ENCODE data around the gene DHDH. TPM values are rescaled to one million over a fixed set of nuclear protein-coding genes. Genes with fewer than 3 reads are reported as not detected.
A peak's percentile ranks its signal among the peaks of the same experiment; 100 is the strongest.

DHDH gene
- total RNA-seq, 1 donor from 2014 or later = 0.61 TPM

DNA sequence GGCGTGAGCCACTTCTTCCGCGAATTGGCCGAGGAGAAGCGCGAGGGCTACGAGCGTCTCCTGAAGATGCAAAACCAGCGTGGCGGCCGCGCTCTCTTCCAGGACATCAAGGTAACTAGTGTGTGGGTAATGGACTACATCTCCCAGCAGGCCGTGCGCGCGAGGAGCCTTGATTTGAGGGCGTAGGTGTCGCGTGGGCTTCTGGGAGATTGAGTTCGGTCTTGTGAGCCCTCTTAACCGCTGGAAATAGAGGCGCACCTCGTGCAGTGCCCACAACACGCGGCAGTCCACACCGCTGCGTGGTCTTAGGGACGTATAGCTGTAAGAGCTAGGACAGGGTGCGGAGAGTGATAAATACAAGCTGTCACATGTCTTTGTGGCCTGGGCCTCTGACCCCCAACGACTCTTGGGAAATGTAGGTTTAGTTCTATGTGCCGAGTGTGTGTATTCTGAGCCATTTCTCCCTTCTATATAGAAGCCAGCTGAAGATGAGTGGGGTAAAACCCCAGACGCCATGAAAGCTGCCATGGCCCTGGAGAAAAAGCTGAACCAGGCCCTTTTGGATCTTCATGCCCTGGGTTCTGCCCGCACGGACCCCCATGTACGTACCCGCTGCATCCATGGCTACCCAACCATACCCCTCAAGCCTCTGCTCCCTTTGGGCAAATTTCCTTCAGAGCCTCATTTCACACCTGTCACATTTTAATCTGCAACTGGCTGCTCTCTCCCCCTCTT lies 32.5 kb downstream of the DHDH start:
- DNase-seq (ENCODE audit: low spot score) = peak; percentile 93

DNA sequence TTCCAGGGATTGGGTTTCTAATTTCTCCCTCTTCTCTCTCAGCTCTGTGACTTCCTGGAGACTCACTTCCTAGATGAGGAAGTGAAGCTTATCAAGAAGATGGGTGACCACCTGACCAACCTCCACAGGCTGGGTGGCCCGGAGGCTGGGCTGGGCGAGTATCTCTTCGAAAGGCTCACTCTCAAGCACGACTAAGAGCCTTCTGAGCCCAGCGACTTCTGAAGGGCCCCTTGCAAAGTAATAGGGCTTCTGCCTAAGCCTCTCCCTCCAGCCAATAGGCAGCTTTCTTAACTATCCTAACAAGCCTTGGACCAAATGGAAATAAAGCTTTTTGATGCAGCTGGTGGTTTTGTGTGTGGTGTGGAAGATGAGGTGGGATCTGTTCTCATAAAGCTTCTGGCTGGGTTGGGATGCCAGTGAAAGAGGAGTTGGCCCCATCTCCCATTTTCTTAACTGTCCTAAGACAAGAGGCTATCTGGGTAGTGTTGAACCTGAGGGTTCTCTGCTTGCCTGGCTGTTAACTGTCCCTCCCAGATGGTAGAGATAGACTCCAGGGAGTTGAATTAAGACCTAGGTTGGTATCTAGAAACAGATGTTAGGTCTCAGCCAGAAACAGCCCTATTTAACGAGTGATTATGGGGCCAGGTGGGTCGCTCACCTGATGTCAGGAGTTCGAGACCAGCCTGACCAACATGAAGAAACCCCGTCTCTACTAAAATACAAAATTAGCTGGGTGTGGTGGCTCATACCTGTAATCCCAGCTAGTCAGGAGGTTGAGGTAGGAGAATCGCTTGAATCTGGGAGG lies 33.2 kb downstream of the DHDH start:
- no peak for DNase-seq (ENCODE audit: low spot score)

DNA sequence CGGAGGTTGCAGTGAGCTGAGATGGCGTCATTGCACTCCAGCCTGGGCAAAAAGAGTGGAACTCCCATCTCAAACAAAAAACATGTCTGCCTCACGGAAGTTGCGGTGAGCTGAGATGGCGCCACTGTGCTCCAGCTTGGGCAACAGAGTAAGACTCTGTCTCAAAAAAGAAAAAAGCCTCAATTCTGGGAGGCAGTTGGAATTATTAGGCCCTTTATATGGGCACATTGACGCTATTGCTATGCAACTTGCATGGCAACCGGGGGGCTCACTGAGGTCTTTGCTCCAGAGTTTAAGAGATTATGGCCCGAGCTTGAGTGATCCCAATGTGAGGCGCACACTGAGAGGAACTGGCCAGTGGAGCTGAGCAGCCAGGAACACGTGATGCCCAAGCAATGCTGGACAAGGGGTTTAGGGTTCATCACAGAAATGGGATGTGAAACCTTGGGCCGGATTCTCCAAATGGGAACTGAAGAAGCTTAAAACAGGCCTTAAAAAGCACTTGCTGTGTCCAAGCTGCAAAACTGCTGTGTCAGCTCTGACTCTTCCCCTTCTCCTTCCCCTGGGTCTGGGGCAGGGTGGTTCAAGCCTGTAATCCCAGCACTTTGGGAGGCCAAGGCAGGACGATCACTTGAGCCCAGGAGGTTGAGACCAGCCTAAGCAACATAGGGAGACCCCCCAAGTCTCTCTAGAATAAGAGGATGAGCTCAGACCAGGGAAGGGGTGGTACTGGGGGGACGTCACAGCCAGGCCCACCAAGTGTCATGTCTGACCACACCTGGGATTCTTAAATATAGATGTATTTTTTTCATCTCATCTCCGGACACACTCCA lies 34.1 kb downstream of the DHDH start:
- DNase-seq (ENCODE audit: low spot score) = no peak

DNA sequence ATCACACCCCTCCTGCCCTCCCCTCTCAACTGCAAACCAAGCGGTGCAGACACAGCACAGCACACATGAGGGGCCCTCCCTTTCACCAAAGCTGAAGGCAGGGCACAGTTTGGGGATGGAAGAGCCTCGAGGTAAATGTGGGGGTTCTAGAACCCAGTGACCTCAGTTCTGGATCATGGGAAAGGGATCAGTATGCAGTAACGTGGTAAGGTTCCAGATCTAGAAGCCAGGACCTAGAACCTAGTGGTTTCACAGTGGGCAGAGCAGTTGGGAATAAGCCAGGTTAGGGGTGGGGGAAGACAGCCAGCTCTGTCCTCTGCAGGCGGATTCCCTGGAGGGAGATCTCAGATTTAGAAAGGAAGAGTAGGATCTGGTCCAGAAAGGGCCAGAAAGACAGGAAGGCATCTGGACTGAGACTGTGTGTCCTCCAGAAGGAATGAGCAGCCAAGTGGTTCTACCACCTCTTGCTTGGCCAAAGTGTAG lies 34.7 kb downstream of the DHDH start:
- DNase-seq (ENCODE audit: low spot score) = no peak

DNA sequence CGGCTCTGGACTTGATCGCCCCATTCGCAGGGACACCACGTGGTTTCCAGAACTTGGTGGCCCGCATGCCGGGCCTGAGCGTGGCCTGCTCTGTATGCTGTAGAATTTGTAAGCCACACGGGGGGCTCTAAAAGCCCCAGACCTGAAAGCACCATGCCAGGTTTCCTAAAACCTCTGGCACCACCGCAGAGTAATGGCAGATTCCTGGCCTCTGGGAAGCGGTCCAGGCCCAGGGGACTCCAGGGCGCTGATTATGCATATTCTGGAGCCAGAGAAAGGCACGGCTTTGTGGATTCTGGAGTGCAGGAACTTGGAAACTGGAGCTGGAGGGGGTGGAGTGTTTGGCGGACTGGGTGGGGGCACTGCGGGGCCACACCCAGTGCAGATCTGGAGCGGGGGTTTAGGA lies 35.3 kb downstream of the DHDH start:
- DNase-seq (ENCODE audit: low spot score) = no peak

DNA sequence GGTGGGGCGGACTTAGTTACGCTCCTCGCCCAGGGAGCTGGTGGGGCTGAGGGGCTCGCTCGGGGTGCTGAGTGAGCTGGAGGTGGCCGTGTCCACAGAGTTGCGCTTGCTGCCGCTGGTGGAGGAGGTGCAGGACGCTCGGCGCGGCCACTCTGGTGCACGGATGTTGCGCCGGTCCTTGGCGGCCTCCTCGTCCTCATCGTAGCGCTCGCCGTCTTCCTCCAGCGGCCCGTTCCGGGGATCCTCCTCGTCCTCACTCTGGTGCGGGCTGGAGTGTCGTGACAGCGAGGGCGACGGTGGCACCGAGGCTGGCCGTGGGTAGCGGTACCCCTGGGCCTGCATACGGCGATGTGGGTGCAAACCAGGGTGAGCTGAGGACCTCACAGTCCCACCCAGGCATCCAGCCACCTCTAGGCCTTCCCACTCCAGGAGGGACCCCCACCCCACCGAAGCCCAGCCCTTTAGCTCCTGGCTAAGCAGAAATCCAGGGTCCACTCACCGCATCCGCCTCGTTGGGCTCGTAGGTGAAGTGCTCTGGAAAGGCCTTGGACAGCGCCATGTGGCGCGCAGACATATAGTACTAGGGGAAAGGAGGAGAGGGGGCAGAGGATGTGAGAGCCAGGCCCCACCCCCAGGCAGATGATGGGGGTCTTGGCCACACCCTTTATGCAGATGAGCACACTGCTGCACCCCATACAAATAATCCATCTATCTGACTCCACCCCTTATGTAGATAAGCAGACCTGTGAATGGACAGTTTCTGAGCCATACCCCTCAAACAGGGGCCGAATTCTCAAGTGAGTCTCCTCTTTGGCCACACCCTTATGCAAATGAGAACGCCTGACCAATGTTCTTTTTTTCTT lies 36.0 kb downstream of the DHDH start:
- no peak for DNase-seq (ENCODE audit: low spot score)

DNA sequence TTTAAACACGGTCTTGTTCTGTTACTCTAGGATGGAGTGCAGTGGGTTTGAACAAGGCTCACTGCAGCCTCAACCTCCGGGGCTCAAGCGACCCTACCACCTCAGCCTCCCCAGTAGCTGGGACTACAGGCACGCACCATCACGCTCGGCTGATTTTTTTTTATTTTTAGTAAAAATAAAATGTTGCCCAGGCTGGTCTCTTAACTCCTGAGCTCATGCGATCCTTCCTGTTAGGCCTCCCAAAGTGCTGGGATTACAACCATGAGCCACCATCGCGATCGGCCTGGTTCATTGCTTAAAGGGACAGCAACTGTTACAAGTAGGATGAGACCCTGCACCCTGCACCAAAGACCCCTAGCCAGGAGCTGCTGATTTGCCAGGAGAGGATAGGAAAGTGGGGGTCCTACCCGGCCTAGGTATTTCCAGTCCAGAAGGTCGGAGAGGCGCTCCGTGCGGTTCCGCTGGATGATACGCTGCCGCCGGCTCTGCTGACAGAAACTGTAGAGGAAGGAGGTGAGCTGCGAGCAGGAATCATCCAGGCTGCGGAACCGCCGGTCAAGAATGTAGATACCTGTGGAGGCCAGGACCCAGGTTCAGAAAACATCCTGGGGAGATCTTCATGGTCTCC lies 36.8 kb downstream of the DHDH start:
- no peak for DNase-seq (ENCODE audit: low spot score)

DNA sequence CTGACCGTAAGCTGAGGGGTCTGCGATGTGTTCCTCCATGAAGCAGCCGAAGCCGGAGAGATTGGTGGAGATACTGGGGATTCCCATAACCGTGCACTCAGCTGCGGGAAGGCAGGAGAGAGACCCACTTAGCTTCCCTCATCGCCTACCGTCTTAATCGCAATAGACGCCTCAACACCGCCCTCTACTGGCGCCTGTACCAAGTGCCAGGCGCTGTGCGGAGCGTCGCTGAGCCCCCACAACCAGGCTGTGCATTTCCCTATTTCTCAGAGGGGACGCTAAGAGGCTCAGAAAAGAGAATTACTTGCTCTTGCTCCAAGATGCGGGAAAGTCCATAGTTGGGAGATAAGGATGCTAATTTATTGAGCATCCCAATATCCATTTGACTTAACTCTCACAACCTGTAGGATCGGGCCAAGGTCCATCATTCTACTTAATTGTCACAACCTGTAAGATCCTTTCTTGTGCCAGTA lies 37.5 kb downstream of the DHDH start:
- DNase-seq (ENCODE audit: low spot score) = no peak

DNA sequence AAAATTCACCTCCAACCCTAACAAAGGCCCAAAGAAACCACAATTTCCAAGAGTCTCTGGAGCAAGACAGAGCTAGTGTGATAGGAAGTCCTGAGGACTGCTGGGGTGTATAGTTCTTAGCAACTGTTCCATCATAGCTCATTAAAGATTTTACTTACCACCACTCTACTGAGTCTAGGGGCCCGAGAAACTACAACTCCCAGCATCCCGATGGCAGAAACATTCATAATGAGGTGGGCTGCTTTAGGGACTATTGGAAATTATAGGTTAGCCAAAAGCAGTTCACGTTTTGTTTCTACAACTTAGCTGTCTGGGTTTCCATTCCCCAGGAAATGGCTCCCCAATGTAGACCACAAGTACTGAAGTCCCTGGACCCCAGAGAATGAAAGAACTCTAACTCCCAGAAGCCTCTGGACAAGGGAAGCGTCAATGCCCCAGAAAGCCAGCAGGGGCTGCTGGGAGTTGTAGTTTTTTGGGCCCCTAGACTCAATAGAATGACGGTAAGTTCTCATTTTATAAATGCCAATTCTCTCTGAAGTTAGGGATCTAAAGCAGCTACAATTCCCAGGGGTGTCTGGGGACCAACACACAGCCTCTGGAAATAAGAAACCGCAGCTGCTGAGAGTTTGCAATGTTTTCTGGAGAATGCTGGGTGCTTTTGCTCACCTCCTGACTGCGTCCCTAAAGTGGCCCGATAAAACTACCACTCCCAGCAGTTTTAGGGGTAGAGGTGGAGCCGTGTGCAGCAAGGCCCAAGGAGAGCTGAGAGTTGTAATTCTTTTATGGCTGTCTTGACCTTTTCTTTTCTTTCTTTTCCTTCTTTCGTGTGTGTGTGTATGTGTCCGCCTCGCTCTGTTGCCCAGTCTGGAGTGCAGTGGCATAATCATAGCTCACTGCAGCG lies 42.7 kb downstream of the DHDH start:
- no peak for DNase-seq (ENCODE audit: low spot score)

DNA sequence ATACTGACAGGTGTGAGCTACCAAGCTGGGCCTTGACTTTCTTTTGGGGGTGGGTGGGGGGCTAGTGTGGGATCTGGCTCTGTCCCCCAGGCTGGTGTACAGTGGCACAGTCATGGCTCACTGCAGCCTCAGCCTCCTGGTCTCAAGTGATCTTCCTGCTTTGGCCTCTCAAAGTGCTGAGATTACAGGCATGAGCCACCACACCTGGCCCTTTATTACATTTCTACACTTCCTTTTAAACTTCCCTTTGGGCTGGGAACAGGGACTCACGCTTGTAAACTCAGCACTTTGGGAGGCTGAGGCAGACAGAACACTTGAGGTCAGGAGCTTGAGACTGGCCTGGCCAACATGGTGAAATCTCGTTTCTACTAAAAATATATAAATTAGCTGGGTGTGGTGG lies 43.6 kb downstream of the DHDH start:
- DNase-seq (ENCODE audit: low spot score) = no peak

DNA sequence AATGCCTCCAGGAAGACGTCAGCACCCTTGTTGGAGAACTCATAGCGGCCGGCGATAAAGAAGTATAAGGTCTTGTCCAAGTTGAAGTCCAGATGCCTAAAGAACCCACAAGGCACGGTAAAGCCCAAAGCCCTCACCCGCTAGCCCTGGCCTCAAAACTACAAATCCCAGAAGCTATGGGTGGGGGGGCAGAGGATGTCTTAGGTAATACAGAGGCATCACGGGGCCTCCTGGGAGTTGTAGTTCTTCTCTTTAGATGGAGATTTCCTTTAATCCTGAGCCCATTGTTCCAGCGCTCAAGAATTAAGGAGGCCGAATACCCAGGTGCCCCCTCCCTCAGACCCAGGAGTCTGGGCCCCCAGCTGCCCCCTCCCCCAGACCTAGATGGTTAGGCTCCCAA lies 48.8 kb downstream of the DHDH start:
- no peak for DNase-seq (ENCODE audit: low spot score)

DNA sequence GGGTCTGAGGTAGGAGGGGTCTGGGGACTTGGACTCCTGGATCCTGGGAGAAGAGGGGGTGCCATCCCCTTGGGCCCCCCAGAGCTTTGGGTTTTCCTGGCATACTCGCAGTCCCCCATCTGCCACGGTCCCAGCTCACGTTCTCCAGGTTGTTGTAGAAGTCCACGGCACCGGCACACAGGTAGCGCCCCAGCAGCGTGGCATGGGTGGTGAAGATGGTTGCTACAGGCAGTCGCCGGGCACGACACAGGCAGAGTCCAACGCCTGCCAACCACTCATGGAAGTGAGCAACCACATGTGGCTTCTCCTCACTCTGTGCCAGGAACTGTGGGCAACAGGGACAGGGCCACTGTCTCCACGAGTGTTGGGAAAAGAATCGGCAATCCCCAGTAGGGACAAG lies 52.2 kb downstream of the DHDH start:
- DNase-seq (ENCODE audit: low spot score) = no peak

DNA sequence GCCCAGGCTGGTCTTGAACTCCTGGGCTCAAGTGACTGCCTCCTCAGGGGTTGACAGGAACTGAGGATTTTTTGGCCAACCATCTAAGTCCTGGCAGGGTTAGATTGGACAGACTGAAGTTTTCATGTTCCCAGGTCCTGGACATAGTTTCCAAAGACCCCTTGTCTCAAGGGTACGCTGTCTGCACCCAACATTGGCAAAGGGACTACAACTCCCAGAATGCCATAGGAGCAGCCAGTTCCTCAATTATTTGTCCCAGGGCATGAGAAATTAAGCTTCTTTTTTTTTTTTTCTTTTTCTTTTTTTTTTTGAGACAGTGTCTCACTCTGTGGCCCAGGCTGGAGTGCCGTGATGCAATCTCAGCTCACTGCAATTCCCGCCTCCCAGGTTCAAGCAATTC lies 52.7 kb downstream of the DHDH start:
- no peak for DNase-seq (ENCODE audit: low spot score)

DNA sequence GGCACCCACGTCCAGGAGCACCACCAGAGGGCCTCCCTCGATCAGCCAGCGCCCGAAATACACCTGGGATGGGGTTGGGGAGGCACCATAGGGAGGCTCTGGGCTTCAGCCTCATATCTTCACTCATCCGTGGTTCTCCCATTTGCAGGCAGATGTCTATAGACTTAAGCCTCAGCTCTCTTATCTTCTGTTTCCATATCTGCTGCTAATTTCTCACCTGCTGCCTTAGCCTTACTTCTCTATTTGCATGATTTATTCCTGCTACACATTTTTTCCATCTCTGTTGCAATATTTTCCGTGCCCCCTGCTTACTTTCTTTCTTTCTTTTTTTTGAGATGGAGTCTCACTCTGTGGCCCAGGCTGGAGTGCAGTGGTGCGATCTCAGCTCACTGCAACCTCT lies 53.8 kb downstream of the DHDH start:
- no peak for DNase-seq (ENCODE audit: low spot score)

DNA sequence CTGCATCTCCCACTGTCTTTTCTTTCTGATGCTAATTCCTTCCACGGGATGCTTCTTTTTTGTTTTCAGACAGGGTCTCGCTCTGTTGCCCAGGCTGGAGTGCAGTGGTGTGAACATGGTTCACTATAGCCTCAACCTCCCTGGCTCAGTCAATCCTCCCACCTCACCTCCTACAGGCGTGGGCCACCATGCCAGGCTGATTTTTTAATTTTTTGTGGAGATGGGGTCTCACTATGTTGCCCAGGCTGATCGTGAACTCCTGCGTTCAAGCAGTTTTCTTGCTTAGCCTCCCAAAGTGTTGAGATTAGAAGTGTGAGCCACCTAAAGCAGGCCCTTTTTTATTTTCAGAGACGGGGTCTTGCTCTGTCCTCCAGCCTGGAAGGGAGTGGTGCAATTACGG lies 54.8 kb downstream of the DHDH start:
- DNase-seq (ENCODE audit: low spot score) = no peak

DNA sequence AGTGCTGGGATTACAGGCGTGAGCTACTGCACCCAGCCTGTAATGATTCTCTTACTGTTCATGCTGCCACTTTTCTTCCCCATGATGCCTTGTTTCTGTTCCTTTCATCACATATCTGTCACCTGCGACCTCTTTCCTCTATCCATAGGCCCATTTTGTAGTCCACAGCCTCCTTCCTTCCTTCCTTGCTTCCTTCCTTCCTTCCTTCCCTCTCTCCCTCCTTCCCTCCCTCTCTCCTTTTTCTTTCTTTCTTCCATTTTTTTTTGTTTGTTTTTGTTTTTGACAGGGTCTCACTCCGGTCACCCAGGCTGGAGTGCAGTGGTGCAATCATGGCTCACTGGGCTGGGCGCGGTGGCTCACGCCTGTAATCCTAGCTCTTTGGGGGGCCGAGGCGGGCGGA lies 55.4 kb downstream of the DHDH start:
- DNase-seq (ENCODE audit: low spot score) = no peak

DNA sequence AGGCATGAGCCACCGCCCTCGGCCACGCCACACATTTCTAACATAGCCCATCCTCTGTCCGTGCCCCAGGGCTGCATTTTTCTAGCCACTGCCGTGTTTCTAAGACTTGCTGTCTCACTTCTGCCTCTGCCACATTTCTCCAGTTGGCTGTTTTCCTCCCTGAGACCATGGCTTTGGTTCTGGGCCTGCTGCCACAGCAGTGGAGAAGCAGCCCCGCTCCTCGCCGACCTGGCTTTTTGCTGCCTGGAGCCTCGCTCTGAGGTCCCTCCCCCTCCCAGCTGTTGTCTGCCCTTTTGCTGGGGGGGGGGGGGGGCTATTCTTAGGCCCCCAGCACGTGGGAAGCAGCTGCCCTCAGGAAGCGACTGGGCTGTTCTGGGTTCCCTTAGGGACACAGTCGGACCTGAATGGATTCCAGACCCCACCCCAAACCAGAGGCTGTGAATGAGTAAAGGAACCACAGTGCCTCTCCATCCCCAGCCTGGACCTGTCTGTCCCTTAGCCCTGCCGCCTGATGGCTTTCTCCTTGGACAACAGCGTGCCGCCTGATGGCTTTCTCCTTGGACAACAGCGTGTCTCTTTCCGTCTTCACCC lies 56.3 kb downstream of the DHDH start:
- no peak for DNase-seq (ENCODE audit: low spot score)

DNA sequence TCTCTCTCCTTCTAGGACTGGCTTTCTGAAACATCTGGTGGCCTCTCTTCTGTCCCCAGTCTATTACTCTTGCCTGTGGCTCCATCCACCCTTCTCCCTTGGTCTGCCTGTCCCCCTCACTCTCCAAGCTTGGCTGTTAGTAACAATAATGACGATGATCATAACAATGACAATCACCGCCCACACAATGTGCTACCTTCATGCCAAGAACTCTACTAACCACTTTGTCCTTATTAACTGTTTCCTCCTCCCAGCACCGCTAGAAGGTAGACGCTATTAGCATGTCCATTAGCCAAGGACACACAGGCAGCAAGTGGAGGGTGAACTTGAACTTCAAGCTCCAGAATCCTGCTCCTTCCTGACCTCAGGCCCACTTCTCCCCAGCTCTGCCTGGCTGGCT lies 56.9 kb downstream of the DHDH start:
- DNase-seq (ENCODE audit: low spot score) = no peak
